Hair follicular keratinocyte (primary cell): Measurements from ENCODE around the gene SLC1A4. TPM values are rescaled to one million over a fixed set of nuclear protein-coding genes. Genes with fewer than 3 reads are reported as not detected.

ENCODE experiments used
- total RNA-seq: library from RNA; depleted of rRNA; stranded (reverse); fragments of >200 nt; gene quantifications from 2 replicates; pipeline ENCODE4 v1.2.3, GENCODE V29; 2015

Gene SLC1A4
- total RNA-seq, result 41.2 and 58.5 TPM in 2 replicates

DNA sequence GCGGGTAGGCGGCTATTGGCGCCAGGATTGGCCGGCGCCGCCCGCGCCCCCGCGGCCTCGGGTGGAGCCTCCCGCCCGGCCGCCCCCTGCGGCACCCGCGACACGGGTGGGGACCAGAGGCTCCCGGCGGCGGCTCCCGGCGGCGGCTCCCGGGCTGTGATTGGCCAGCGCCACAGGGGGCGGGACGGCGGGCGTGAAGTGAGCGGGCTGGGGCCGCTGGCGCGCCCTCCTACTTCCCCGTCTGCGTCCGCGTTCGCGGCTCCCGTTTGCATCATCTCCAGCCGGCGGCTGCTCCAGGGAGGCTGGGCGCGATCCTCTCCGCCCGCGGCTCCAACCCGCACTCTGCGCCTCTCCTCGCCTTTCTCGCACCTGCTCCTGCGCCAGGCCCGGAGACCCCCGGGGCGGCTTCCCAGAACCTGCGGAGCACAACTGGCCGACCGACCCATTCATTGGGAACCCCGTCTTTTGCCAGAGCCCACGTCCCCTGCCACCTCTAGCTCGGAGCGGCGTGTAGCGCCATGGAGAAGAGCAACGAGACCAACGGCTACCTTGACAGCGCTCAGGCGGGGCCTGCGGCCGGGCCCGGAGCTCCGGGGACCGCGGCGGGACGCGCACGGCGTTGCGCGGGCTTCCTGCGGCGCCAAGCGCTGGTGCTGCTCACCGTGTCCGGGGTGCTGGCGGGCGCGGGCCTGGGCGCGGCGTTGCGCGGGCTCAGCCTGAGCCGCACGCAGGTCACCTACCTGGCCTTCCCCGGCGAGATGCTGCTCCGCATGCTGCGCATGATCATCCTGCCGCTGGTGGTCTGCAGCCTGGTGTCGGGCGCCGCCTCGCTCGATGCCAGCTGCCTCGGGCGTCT, at the start of gene SLC1A4:
SLC1A4 (plus strand) TSS at position 274 of the 856 bp plus-strand sequence; CDS start at position 519, 245 bp downstream.

DNA sequence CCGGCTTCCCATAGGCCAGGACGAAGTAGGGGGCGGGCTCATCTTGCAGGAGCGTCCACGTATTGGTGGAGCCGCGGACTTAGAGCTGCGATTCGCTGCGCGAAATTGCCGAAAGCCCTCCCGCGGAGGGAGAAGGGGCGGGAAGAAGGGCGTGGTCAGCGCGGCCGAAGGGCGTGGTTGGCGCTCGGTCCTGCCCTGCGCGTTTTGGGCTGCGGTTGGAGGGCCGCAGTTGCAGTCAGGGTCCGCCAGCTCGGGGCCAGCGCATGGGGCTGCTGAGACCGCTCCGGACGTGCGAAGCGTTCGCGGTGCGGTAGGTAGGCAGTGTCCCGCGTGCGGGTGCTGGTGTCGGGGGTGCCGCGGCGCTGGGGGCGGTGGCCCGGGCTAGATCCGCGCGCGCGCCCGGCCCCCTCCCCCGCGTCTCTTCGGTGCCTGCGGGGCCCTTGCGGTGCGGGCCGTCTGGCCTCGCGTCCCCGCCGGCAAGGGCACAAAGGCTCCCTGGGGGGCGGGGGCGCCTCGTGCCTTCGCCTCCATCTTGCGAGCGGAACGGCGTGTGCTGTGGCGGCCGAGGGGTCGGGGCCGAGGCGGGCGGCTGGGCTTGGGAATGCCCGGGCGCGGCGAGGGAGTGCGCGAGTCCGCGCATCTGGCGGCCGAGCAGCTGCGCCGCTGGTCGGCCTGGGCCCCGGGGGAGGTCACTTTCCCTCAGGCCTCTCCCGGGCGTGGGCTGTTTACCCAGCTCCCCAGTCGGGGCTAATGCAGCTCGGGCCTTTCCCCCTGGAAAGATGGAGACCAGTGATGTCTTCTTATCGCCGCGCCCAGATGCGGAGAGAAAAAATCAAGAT, 67.2 kb downstream of the SLC1A4 start, which contains the start of gene CEP68:
CEP68 (plus strand) TSS at position 202 of the 839 bp plus-strand sequence. CDS start 13,029 bp downstream, outside the sequence.

Other genes with a start within 250 kb of the SLC1A4 start
- gene CEP68, start 67.0 kb downstream of the SLC1A4 start, total RNA-seq, result 3.7 and 4.6 TPM in 2 replicates
- gene RAB1A, start 140.7 kb downstream of the SLC1A4 start, total RNA-seq, result 81.4 and 90.0 TPM in 2 replicates
- gene ACTR2, start 238.4 kb downstream of the SLC1A4 start, total RNA-seq, result 81.1 and 90.6 TPM in 2 replicates